Right lobe of liver (tissue), 6 donors: ENCODE data around the gene STX2. TPM values are rescaled to one million over a fixed set of nuclear protein-coding genes. Genes with fewer than 3 reads are reported as not detected.

Source experiments
- ATAC-seq, 4 donors: fragments of 200-7000 bp; cut with Tn5 transposase; one replicate each; pipeline ENCODE4 v1.9.1; 2020; ENCODE audit warnings: mild to moderate bottlenecking in 4 of 4, moderate library complexity in 4 of 4
- DNase-seq, 3 donors: peaks; one replicate each; pipeline ENCODE4 v3.0.0-alpha.2; 2020
- H3K27ac ChIP-seq, 3 donors: fragments of 200-600 bp; one replicate each; pipeline ENCODE4 v1.8.0; 2022
- H3K27me3 ChIP-seq, 2 donors: fragments of 200-600 bp; one replicate each; pipeline ENCODE4 v1.8.0; 2022
- H3K36me3 ChIP-seq, 4 donors: fragments of 200-600 bp; sonication (generic) in 1 of 4; one replicate each; pipeline versions ENCODE4 v1.5.1 to v1.8.0; 2017 to 2022; ENCODE audit warnings: control low read depth in 1 of 4
- H3K4me1 ChIP-seq, 4 donors: fragments of 200-600 bp; sonication (generic) in 1 of 4; one replicate each; pipeline versions ENCODE4 v1.5.1 to v1.8.0; 2017 to 2022; ENCODE audit warnings: control low read depth in 1 of 4
- H3K4me3 ChIP-seq, 3 donors: fragments of 200-600 bp; one replicate each; pipeline ENCODE4 v1.8.0; 2022
- H3K9me3 ChIP-seq, 4 donors: fragments of 200-600 bp; sonication (generic) in 1 of 4; one replicate each; pipeline versions ENCODE4 v1.5.1 to v1.8.0; 2017 to 2022; ENCODE audit warnings: control low read depth in 1 of 4
- CTCF ChIP-seq, 4 donors: fragments of 200-600 bp in 3 of 4; fragments of 450-650 bp in 1 of 4; IDR thresholded peaks; one replicate each; pipeline versions ENCODE4 v1.5.1 to v1.8.0; 2016 to 2022; ENCODE audit warnings: antibody characterized with exemption in 4 of 4, mild to moderate bottlenecking in 2 of 4
- POLR2A ChIP-seq: fragments of 450-650 bp; IDR thresholded peaks from one replicate; pipeline ENCODE4 v1.6.1; 2017; ENCODE audit warnings: antibody characterized with exemption, mild to moderate bottlenecking
- WGBS: methylation state at CpG from one replicate; pipeline ENCODE4 v1.1.6; 2018; ENCODE audit warnings: low coverage, low lambda C conversion rate; ENCODE audit not compliant: insufficient coverage; ENCODE audit errors: missing lambda C conversion rate; 5-methylcytosine and 5-hydroxymethylcytosine counted together
- intact Hi-C, 2 donors: fragments of 100-400 bp; cut with DNase I; formaldehyde crosslinking; loops; one replicate each; pipeline versions ENCODE4 v1.11.2 to v1.14.1; 2022
- total RNA-seq, 6 experiments: library from RNA; depleted of rRNA in 2 of 6; stranded (reverse); fragments of >200 nt in 2 of 6; fragmentation: NEBNext Ultra II Directional in 3 of 6; extraction: Animal tissue kit (Norgen Biotek cat#: 25700) in 3 of 6; gene quantifications; one replicate each; pipeline versions ENCODE4 v1.1.0 to v1.2.4, GENCODE V29; 2016 to 2023
- donor health status: DM: no; HTN: yes; CAD: no.
- donor health status: DM: no; HTN: no; CAD: no.
- donor health status: DM: no; HTN: no; CAD: no.
- donor health status: DM: no; HTN: yes; CAD: no.
- donor health status: DM: no; HTN: yes; CAD: no.

Gene STX2
- total RNA-seq, 6 experiments from 2014 or later, result 5.3 to 11.8 (median 7.2) TPM

GRCh38 chr12:130805635-130806034 lies 33.4 kb downstream of the STX2 start:
- no peak overlapping the region for H3K27ac ChIP-seq
- intact Hi-C loops, result no loop called here
- DNase-seq, result no peak
- no peak for ATAC-seq
- H3K4me3 ChIP-seq, result no peak overlapping the region
- TF ChIP-seq CTCF (IDR thresholded peaks at IDR 0.05), result no peak
- TF ChIP-seq POLR2A, result no peak
- WGBS, result 76% methylated on average over 5 of the region's 5 CpGs
- no peaks in the 10 kb centered on the region for H3K4me1 ChIP-seq
- peaks cover 0 to 13% (median 5%) of the 10 kb centered on the region in 4 donors for H3K36me3 ChIP-seq
- no peaks in the 10 kb centered on the region for H3K27me3 ChIP-seq
- H3K9me3 ChIP-seq, result no peaks in the 10 kb centered on the region

GRCh38 chr12:130804216-130804615 lies 34.8 kb downstream of the STX2 start:
- H3K9me3 ChIP-seq, result no peaks in the 10 kb centered on the region
- TF ChIP-seq CTCF (IDR thresholded peaks at IDR 0.05) (no peak), POLR2A (no peak)
- WGBS, result 90% methylated on average over 2 of the region's 14 CpGs
- peaks cover 0 to 17% (median 6%) of the 10 kb centered on the region in 4 donors for H3K36me3 ChIP-seq
- no peak overlapping the region for H3K27ac ChIP-seq
- DNase-seq (no peak), ATAC-seq (no peak)
- intact Hi-C loops, result no loop called here
- no peak overlapping the region for H3K4me3 ChIP-seq
- H3K4me1 ChIP-seq, result no peaks in the 10 kb centered on the region
- H3K27me3 ChIP-seq, result no peaks in the 10 kb centered on the region

- H3K4me1 ChIP-seq, result no peaks in the 10 kb centered on the region
- no peaks in the 10 kb centered on the region for H3K9me3 ChIP-seq
- no peak overlapping the region for H3K27ac ChIP-seq
- intact Hi-C loops, result no loop called here
- H3K27me3 ChIP-seq, result no peaks in the 10 kb centered on the region
- no peak for DNase-seq
- no peak for ATAC-seq
- 82% methylated on average over 5 of the region's 5 CpGs for WGBS
- H3K4me3 ChIP-seq, result no peak overlapping the region
- H3K36me3 ChIP-seq, result peaks cover 0 to 22% (median 6%) of the 10 kb centered on the region in 4 donors
- no peak for TF ChIP-seq POLR2A
- no peak for TF ChIP-seq CTCF (IDR thresholded peaks at IDR 0.05)
Measured at GRCh38 chr12:130803702-130804101, 35.3 kb downstream of the STX2 start.

GRCh38 chr12:130800312-130800711 lies 38.7 kb downstream of the STX2 start:
- H3K4me3 ChIP-seq, result no peak overlapping the region
- intact Hi-C loops, result no loop called here
- H3K27me3 ChIP-seq, result no peaks in the 10 kb centered on the region
- ATAC-seq, result no peak
- no peaks in the 10 kb centered on the region for H3K9me3 ChIP-seq
- no peak for DNase-seq
- H3K36me3 ChIP-seq, result peaks cover 0 to 17% (median 4%) of the 10 kb centered on the region in 4 donors
- no peak for TF ChIP-seq POLR2A
- no peak for TF ChIP-seq CTCF (IDR thresholded peaks at IDR 0.05)
- no peaks in the 10 kb centered on the region for H3K4me1 ChIP-seq
- 79% methylated on average over 2 of the region's 2 CpGs for WGBS
- no peak overlapping the region for H3K27ac ChIP-seq

GRCh38 chr12:130799051-130799450 lies 40.0 kb downstream of the STX2 start:
- intact Hi-C loops, result no loop called here
- 83% methylated on average over 4 of the region's 4 CpGs for WGBS
- Histone ChIP-seq H3K4me1 (no peaks in the 10 kb centered on the region), H3K4me3 (no peak overlapping the region), H3K27me3 (no peaks in the 10 kb centered on the region), H3K9me3 (no peaks in the 10 kb centered on the region), H3K36me3 (peaks cover 0 to 17% (median 6%) of the 10 kb centered on the region in 4 donors), H3K27ac (no peak overlapping the region)
- DNase-seq, result no peak
- no peak for ATAC-seq
- no peak for TF ChIP-seq POLR2A
- no peak for TF ChIP-seq CTCF (IDR thresholded peaks at IDR 0.05)
